ENCODE data around the gene IL1B.

The IL1B gene

DNA sequence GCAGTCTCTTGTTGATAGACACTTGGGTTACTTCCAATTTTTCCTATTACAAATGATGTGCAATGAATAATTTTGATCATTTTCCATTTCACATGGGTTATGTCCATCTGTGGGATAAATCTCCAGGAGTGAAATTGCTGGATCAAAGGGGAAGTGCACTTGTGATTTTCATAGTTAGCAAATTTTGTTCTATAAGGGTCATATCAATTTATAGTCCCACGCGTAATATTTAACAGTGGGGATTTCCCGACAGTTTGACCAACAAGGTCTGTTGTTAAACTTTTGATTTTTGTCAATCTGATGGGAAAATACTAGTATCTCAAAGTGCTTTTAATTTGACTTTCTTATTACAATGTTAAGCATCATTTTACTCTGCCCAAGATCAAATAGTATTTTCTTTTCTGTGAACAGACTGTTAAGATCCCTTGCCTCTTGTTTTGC, 8.3 kb downstream of the IL1B start:
- no peak for DNase-seq

DNA sequence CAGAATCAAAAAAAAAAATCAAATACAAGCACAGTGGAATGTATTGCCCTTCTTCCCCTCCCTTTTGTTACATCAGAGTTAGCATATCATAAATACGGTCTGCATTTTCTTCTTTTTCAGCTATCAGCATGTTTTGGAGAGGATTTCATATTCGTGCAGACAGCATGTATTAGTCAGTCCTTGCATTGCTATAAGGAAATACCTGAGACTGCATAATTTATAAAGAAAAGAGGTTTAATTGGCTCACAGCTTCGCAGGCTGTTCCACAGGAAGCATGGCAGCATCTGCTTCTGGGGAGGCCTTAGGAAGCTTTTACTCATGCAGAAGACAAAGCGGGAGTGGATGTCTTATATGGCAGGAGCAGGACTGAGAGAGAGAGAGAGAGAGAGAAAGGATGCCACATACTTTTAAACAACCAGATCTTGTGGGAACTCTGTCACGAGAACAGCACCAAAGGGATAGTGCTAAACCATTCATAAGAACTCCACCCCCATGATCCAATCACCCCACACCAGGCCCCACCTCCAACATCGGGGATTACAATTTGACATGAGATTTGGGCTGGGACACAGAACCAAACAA, 8.9 kb downstream of the IL1B start:
- no peak for DNase-seq

DNA sequence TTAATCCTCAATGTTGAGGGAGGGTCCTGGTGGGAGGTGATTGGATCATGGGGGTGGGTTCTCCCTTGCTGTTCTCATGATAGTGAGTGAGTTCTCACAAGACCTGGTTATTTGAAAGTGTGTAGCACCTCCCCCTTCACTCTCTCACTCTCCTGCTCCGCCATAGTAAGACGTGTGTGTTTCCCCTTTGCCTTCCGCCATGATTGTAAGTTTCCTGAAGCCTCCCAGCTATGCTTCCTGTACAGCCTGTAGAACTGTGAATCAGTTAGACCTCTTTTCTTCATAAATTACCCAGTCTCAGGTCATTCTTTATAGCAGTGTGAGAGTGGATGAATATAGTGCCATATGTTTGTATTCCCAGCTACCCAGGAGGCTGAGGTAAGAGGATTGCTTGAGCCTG, 9.6 kb downstream of the IL1B start:
- no peak for DNase-seq

DNA sequence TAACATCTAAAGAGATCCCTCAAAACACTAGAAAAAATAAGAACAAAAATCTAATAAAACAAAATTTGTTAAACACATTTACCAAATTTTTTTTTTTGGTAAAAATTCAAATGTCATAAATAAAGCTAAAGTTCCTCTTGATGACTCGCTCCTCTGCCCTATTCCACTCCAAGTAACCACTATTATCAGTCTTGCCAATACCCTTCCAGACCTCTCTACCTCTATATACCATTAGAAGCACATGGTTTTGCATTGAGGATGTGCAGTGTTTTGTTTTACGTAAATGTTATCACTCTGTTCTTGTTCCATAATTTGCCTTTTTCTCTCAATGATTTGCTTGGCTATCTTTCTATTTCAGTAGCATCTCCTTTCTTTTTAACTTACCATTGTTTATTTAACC, 10.9 kb downstream of the IL1B start:
- DNase-seq = no peak

DNA sequence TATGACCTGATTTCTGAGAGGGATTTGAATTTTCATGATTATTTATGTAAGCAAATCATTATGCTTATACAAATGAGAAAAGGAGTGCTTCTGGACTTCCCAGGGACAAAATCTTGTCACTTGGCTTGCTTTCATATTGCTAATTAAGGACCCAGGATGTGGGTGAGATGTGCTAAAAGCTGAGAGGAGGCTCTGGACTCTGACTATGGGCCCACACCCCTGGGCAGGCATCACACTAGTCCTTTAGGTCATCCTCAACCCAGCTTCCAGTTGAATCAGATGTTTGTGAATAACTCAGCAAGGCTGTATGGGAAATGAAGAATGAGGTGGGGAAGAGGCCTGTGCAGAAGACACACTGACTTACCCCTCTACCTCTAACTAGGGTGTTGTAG, 11.9 kb downstream of the IL1B start:
- DNase-seq = no peak

DNA sequence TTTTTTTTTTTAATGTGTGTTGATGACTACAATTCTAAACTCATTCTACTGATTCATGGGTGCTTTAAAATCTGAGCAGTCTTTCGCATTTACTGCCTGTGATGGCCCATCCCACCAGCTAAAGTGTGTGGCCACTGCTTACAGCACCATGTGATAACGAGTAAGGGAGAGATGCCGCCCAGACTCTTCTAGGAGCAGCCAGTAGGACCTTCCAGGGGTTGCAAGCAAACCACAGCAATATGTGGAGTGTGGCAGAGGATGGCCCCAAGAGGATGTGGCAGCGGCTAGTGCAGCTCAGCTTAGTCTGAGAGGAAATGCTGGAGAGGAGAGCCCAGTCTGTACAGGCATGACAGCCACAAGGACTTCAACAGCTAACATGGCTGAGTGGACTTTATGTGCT, 14.9 kb downstream of the IL1B start:
- no peak for DNase-seq

DNA sequence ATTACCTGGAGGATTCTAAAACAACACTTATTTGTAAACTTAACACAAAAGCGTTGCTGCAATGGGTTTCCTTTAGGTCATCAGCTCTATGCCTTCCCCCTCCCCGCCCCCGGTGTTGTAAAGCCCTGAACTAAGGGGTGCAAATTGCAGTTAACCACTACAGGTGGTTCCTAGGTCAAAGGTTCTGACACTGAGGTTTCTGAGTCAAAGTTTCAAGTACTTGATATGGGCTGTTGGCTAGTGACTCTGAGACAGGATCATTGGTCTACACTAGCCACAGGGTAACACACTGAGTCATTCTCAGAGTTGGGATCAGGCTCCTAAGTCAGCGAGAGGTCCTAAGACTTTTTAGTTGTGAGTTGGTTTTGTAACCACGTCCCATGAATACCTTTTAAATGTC, 15.4 kb downstream of the IL1B start:
- no peak for DNase-seq

DNA sequence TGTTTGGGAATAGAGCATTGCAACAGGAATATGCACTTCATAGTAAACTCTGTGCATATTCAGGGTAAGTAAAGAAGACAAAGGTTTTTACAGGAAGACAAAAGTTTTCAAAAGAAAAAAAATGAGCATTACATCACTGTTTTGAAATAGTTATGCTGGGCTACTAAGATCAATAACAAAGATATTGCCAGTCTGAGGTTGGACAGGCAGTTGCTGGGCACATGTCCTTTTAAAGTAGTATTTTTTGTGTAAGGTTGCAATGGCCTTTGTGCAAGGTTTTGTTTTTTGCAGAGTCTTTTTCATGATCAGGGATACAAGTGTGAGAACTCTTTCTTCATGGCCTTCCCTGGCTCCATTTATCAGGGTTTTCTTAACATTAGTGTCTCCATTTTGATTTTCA, 16.2 kb downstream of the IL1B start:
- DNase-seq = no peak

DNA sequence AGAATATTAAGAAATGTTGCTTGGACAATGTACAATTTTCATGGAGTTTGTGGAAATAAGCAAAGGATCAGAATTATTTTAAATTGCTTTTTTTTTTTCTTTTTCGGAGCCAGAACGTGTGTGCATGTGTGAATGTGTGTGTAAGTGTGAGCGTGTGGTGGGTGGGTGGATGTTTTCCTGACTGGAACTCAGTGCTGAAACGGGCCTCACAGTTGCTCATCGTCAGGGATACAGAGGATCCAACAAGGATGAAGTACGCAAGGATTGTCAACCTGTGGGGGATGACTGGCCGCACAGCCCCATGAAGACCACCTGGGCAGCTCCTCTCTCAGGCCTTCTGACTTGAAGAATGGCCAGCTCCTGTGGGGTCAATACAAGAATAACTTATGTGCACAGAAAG, 17.5 kb downstream of the IL1B start:
- no peak for DNase-seq

DNA sequence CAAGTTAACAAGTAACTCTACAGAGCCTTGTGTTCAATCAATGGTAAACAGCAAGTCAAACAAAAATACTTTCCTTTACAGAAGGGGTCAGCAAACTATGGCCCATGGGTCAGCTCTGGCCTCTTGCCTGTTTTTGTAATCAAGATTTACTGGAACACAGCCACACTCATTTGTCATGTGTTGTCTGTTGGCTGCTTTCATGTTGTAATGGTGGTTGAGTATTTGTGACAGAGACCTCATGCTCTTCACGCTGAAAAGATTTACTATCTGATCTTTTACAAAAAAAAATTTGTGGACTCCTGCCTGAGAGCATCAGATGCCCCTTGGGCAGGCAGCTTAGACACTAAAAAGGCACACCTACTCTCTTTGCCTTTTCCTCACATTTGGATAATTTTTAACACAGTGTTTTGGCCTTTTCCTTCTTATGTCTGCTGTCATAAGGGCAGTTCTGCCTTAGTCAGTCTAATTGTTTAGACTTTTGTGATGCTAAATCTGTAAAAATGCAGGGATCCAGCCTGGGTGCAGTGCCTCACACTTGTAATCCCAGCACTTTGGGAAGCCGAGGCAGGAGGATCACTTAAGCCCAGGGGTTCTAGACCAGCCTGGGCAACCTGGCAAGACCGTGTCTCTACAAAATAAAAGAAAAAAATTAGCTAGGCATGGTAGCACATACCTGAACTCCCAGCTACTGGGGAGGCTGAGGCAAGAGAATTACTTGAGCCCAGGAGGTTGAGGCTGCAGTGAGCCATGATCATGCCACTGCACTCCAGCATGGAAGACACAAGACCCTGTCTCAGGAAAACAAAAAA, 18.3 kb downstream of the IL1B start:
- DNase-seq = no peak

DNA sequence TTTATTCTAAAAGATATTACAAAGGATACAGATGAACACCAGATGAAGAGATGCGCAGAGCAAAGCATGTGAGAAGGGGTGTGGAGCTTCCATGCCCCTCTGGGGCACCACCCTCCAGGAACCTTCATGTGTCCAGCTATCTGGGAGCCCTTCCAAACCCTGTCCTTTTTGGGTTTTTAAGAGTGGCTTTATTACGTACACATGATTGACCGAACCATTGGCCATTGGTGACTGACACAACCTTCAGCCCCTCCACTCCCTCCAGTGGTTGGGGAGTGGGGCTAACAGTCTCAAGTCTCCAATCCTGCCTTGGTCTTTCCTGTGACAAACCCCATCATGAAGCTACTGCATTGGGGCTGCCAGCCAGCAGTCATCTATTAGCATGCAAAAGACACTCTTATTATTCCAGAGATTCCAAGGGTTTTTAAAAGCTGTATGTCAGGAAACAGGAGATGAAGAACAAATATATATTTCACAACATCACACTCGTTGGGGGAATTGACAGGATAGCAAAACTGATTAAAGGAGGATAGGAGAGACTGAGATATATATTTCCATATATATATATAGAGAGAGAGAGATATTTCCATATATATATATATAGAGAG, 19.4 kb downstream of the IL1B start:
- no peak for DNase-seq

DNA sequence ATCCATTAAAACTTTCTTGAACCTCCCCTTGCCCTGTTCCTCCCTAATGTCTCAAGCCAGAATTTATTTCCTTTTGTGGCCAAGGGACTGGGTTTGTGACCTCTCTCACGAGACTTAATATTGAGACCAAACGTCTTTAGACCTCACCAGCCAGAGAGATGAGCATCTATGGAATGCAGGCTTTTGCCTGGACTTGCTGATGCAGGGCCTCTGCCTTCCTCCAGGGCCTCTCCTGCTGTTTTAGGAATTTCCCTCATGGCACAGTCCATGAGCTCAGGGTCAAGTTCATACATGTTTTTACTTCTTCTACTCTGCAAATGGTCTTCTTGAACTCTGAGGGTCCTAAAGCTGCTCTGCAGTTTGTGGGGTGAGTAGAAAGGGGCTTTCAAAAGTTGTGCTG, 22.3 kb downstream of the IL1B start:
- no peak for DNase-seq

DNA sequence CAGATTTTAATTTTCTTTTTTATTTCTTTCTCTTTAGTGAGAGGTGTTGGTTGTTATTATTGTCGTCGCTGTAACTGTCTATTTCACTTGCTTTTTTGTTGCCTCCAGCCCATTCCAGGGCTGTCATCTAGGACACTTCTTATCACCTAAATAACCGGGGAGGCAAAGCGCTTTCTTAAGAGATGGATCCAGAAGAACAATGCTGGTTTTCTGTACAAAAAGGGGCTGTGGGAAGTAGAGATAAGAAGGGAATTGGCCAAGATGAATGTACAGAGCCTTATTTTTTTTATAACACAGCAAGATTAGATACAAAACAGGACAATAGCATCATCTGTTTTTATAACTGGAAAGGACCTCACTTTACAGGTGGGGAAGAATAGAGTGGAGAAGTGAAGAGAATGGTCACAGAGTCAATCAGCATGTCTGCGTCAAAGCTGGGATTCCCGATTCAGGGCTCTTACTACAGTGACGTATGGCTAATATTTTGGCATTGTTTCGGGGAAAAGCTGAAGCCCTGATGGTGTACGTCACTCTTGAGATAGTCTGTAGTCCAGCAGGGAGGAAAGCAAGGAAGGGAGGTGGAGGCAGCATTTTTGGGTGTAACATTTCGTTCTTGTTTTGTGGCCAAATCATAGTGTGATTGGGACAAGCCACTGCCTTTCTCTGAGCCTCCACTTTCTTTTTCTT, 23.2 kb downstream of the IL1B start:
- DNase-seq = no peak

DNA sequence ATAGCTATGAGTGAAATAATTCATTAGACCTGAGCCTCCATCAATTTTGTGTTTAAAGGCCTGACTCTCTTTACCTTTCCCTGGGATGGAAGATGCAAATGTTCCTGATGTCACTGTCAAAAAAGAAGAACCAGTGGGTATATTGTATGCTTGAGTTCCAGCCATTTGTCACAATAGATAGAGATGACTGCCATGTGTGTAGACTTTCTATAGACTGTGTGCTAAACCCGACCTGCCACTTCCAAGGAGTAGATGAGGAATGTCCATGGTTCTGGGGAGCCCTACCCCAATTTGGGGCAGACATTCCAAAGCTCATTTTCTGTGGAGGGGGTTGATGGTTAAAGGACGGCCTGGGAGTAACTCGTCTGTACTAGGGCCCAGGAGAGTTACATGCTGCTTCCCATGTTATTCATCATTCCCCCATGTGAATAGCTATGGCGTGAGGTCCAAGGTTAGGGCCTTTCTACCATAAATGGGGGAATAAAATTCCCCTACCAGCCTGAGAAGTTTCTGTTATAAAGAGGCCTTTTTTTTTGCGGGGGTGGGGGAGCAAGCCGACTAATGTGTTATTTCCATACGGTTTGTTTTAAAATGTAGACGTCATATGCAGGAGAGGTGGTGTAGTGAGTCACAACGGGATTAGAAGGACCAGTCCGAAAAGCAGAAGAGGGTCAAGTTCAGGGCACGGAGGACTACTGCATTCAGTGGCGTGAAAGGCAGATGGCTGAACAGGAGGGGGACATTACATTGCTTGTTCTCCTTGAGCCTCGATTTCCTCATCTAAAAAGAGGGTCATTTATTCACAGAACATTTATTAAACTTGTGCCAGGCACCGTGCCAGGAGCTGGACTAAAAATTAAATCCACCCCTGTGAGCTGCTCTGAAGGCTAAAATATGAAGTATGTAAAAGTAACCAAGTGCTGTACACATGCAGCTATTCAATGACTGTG, 24.0 kb downstream of the IL1B start:
- no peak for DNase-seq

DNA sequence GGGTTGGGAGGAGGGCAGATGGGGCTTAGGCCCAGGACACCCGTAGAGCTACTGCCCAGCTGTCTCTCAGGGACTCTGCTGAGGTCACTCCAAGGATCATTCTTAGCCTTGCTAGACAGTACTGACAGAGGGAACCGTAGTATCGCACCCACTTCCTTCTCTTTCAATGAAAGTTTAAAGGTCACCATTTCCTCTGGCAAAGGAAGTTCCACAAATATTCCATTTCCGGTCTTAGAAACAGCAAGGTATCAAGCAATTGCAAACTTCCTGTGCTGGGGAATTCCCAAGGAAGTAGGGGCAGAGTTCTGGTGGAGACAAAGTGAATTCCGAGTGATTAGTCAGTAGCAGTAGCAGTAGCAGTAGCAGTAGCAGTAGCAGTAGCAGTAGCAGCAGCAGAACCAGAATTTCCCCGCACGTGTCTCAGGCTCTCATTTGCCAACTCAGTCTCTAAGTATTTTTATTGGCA, 24.7 kb downstream of the IL1B start:
- DNase-seq = no peak

DNA sequence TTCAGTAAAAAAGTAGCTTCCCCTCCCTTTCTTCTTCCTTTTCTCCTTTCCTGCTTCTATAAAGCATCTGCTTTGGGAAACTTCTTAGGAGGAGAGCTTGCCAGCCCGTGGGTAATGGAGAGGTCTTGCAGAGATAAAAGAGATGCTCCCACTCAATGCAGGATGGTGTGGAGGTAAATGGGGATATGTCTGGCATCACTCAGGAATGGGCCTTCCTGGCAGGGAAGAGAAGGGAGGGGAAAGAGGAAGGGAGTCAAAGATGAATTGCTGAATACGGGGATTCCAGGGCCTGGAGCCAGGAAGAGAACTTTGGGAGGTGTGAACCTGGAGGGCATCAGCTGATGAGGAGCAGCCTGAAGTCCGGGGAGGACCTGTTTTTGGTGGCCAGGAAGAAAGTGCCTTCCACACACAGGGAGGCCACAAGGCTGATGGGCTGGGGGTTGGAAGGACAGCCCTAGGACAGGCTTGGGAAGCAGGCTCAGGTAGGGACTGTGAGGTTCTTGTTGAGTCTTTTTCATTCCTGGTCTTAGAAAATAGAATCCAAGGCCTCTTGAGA, 25.2 kb downstream of the IL1B start:
- DNase-seq = no peak

DNA sequence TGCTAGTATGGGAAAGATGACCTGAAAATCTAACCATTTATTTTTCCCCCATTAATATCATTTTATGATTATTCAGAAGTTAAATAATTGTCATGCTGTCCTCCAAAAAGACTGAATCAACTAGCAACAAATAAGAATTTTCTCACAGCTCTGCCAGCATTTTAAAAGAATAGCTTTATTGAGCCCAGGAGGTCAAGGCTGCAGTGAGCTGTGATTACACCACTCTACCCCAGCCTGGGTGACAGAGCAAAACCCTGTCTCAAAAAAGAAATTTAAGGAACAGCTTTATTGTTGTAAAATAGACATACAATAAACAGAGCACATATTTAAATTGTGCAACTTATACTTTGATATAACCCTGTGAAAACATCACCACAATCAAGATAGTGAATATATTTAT, 27.5 kb downstream of the IL1B start:
- DNase-seq = no peak

DNA sequence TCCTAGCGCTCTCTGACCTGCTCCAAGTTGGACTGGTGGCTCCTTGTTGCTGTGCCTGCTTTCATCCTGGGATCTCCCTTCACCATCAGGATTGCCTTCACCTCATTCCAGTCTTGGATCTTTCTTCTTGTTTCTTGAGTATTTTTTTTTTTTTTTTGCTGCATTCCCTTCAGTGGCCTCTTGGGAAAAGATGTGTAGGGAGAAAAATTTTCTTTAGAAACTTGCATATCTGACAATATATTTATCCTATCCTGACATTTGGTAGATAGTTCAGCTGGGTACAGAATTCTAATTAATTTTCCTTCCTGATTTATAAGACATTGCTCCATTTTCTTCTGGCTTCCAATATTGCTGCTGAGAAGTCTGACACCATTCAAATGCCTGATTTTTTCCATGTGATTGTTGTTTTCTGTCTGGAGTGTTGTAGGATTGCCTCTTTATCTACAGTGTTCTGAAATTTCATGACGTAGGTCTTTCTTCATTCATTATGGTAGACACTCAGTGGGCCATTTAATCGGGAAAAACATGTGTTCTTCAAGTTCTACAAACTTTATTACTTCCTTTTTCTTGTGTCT, 29.3 kb downstream of the IL1B start:
- DNase-seq = no peak

DNA sequence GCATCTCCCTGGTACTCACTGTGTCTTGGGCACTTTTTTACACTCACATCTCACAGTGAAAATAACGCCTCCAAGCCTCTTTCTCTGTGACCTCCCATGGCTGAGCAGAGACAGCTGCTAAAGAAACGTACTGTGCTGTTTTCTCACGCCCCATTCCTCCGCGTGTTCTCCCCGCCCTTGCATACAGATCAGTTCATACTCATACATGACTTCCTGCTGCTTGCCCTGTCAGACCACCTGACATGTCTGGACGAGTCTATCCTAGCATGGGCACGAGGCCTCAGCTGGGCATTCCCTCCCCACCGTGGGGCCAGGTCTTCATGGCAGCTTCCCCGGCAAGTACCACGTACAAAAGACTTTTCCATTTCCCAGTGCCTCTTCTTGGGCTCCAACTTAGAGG, 31.0 kb downstream of the IL1B start:
- DNase-seq = no peak

DNA sequence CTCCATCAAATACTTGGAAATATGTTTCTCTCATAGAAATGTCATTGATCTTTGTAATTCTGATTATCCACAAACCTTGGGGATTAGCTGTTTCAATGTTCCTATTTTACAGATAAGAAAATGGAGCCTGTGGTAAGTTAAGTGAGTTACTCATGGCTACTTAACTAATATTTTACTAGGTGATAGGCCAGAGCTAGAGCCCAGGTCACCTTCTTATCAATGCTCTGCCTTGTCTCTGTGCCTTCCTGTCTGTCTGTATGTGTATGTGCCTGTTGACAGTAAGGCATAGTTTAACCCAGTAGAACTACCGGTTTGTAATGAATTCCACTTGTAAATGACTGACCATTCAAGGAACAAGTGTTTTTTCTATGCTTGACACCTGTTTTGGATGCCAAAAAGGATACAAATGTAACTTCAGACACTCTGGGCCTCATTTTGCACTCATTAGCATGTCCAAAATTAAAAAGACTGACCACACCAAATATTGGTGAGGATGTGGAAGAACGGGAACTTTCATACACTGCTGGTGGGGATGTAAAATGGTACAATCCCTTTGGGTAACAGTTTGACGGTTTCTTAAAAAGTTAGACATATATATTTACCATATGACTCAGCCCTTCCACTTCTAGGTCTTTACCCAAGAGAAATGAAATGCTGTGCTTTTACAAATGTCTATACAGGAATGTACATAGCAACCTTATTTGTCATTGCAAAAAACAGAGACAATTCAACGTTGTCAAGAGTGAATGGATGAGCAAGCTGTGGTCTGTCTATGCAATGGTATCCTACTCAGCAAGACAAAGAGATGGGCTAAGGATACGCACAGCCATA, 32.7 kb downstream of the IL1B start:
- no peak for DNase-seq

Measured in activated T-cell treated with anti-CD3 and anti-CD28 coated beads for 4 hours (primary cell).